Nephron progenitor cell (in vitro differentiated cells): Measurements from ENCODE around the gene KCNJ18.
"Not testable (repeated sequence)": the region's sequence is repeated elsewhere in the genome, so short reads cannot be mapped to it uniquely, and the experiment has no call there.

Experiments used
- DNase-seq: peaks from one replicate; pipeline ENCODE4 v3.0.0; 2021
- H3K27ac Mint-ChIP-seq: 2 replicates; pipeline ENCODE4 v1.8.0; 2021; ENCODE audit warnings: mild to moderate bottlenecking, moderate library complexity, mixed read lengths
- H3K27me3 Mint-ChIP-seq: 2 replicates; pipeline ENCODE4 v1.8.0; 2021; ENCODE audit warnings: mild to moderate bottlenecking, low read depth, mixed read lengths; ENCODE audit not compliant: poor library complexity
- H3K36me3 Mint-ChIP-seq: 2 replicates; pipeline ENCODE4 v1.8.0; 2021; ENCODE audit warnings: low read depth, mixed read lengths
- H3K4me1 Mint-ChIP-seq: 2 replicates; pipeline ENCODE4 v1.8.0; 2021; ENCODE audit warnings: mixed read lengths
- H3K4me3 Mint-ChIP-seq: 2 replicates; pipeline ENCODE4 v1.8.0; 2021; ENCODE audit warnings: mild to moderate bottlenecking, moderate library complexity, mixed read lengths
- H3K9me3 Mint-ChIP-seq: 2 replicates; pipeline ENCODE4 v1.8.0; 2021; ENCODE audit warnings: mild to moderate bottlenecking, moderate library complexity, mixed read lengths
- TF ChIP-seq, protein P1 (sequence below): fragments of 200-600 bp; sonication (generic); IDR thresholded peaks from 2 replicates; pipeline ENCODE4 v1.5.0; 2021; ENCODE audit warnings: antibody characterized with exemption

Gene KCNJ18

DNA sequence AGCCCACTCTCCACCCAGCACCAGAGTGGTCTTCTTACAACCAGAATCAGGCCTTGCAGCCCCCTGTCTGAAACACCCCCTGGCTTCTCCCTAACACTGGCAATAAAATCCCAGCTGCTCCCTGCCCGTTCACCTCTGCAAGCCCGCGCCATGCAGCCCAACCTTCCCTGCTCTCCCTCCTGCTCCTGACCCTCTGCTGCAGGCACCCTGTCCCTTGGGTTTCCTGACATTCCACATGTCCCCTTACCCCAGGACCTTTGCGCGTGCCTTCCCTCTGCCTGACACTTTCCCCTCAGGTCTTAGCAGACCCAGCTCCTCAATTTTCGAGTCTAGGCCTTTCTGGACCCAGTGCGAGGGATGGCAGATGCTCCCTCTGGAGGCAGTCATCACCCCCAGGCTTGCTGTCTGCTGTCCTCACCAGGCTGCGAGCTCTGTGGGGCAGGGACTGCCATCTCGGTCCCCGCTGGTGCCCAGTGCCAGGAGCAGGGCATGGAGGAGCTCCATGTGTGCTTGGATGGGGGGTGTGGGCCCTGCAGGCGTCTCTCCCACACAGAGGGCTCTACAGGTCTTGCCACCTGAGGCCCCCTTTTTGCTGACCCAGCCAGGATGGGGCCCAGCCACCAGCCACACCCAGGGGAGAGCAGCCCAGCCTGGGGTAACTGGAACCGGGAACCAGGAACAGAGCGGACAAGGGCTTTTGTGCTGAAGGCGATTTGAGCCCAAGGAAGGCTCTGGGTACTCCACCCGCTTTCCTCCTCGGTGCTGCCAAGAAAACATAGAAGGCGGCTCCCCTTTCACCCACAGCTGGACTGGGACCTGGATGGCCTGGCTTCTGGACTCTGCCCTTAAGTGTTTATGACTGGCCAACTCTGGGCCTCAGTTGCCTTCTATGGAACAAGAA lies 15.6 kb downstream of the KCNJ18 start:
- H3K27ac Mint-ChIP-seq, H3K36me3 Mint-ChIP-seq, H3K27me3 Mint-ChIP-seq: not testable (repeated sequence)

GRCh38 chr17:21708612-21709535 lies 16.6 kb downstream of the KCNJ18 start:
- H3K27ac Mint-ChIP-seq, H3K4me3 Mint-ChIP-seq, H3K4me1 Mint-ChIP-seq, H3K27me3 Mint-ChIP-seq, DNase-seq, H3K36me3 Mint-ChIP-seq: not testable (repeated sequence)
- H3K9me3 Mint-ChIP-seq, result peaks cover 65% of the 10 kb centered on the region

More for the DNA sequence above, 15.6 kb downstream of the KCNJ18 start:
- not testable (repeated sequence) for DNase-seq, H3K4me1 Mint-ChIP-seq, H3K4me3 Mint-ChIP-seq
- peaks cover 59% of the 10 kb centered on the region for H3K9me3 Mint-ChIP-seq

DNA sequence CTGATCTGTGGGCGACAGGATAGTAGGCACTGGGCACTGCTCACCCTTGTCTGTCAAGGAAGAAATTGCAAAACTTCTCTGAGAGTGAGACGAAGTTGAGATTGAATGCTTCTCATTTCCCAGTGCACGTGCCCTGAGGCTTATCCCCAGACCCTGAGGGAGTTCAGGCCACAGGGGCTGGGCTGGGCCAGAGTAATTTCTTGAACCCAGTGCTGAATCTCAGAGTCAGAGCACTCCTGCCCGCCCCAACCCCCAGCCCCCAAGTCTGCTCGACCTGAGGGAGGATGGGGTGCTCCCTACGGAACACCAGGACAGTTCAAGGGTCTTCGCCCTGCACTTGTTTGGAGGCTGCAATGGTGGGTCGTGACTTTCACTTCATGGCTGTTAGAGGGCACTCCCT lies 17.7 kb downstream of the KCNJ18 start:
- H3K27me3 Mint-ChIP-seq, H3K36me3 Mint-ChIP-seq, H3K4me3 Mint-ChIP-seq, H3K4me1 Mint-ChIP-seq, DNase-seq, H3K27ac Mint-ChIP-seq: not testable (repeated sequence)
- peaks cover 63% of the 10 kb centered on the region for H3K9me3 Mint-ChIP-seq

GRCh38 chr17:21710486-21710885 lies 18.2 kb downstream of the KCNJ18 start:
- H3K9me3 Mint-ChIP-seq, result peaks cover 62% of the 10 kb centered on the region
- H3K27me3 Mint-ChIP-seq, H3K36me3 Mint-ChIP-seq, H3K27ac Mint-ChIP-seq, DNase-seq, H3K4me1 Mint-ChIP-seq, H3K4me3 Mint-ChIP-seq: not testable (repeated sequence)

DNA sequence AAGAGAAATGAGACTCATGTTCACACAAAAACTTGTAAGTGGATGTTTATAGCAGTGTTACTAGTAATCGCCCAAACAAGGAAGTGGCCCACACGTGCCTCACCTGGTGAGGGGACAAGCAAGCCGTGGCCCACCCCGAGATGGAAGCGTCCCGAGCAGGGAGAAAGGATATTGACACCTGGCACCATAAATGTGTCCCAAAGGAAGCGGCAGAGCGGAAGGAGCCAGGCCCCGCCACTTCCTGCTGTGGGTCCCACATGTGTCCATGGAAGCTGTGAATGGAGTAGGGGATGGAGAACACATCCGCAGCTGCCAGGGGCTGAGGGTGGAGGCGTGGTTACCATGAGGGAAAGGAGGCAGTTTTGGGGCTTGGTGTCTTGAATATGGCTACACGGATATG lies 18.9 kb downstream of the KCNJ18 start:
- Mint-ChIP-seq H3K9me3 (peaks cover 60% of the 10 kb centered on the region), H3K27ac (no peak overlapping the region), H3K36me3 (no peaks in the 10 kb centered on the region), H3K4me3 (no peak overlapping the region), H3K4me1 (no peaks in the 10 kb centered on the region), H3K27me3 (no peaks in the 10 kb centered on the region)
- DNase-seq, result no peak
- TF ChIP-seq, protein P1, sequence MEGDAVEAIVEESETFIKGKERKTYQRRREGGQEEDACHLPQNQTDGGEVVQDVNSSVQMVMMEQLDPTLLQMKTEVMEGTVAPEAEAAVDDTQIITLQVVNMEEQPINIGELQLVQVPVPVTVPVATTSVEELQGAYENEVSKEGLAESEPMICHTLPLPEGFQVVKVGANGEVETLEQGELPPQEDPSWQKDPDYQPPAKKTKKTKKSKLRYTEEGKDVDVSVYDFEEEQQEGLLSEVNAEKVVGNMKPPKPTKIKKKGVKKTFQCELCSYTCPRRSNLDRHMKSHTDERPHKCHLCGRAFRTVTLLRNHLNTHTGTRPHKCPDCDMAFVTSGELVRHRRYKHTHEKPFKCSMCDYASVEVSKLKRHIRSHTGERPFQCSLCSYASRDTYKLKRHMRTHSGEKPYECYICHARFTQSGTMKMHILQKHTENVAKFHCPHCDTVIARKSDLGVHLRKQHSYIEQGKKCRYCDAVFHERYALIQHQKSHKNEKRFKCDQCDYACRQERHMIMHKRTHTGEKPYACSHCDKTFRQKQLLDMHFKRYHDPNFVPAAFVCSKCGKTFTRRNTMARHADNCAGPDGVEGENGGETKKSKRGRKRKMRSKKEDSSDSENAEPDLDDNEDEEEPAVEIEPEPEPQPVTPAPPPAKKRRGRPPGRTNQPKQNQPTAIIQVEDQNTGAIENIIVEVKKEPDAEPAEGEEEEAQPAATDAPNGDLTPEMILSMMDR, result no peak

- not testable (repeated sequence) for H3K36me3 Mint-ChIP-seq
Observed at GRCh38 chr17:21713020-21713419, 20.7 kb downstream of the KCNJ18 start.

DNA sequence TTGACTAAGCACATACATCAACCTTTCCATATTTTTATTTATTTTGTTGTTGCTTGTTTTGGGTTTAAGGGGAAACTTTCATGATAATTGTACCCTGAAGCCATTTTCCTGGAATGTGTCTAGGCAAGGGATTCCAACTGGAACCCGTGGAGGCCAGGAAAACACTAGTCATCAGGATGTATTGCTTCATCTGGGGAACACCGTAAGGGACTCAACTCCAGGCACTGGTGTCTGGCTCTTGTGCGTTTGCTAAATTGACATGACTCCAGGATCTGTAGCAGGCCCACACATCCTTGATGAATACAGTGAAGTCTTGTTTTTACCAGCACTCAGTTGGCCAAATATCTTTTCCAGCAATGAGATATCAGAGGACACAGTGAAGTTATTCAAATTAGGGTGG lies 21.3 kb downstream of the KCNJ18 start:
- H3K27me3 Mint-ChIP-seq, H3K4me1 Mint-ChIP-seq, H3K4me3 Mint-ChIP-seq, H3K27ac Mint-ChIP-seq, DNase-seq, H3K36me3 Mint-ChIP-seq: not testable (repeated sequence)
- peaks cover 62% of the 10 kb centered on the region for H3K9me3 Mint-ChIP-seq

More at GRCh38 chr17:21713020-21713419, 20.7 kb downstream of the KCNJ18 start:
- not testable (repeated sequence) for H3K4me1 Mint-ChIP-seq, H3K27me3 Mint-ChIP-seq, H3K4me3 Mint-ChIP-seq, H3K27ac Mint-ChIP-seq, DNase-seq
- H3K9me3 Mint-ChIP-seq, result peaks cover 66% of the 10 kb centered on the region

GRCh38 chr17:21714676-21715075 lies 22.4 kb downstream of the KCNJ18 start:
- not testable (repeated sequence) for H3K4me1 Mint-ChIP-seq, H3K4me3 Mint-ChIP-seq, DNase-seq, H3K27ac Mint-ChIP-seq, H3K27me3 Mint-ChIP-seq, H3K36me3 Mint-ChIP-seq
- peaks cover 66% of the 10 kb centered on the region for H3K9me3 Mint-ChIP-seq

GRCh38 chr17:21715877-21716276 lies 23.6 kb downstream of the KCNJ18 start:
- H3K9me3 Mint-ChIP-seq, result peaks cover 72% of the 10 kb centered on the region
- not testable (repeated sequence) for H3K4me1 Mint-ChIP-seq, H3K4me3 Mint-ChIP-seq, H3K27me3 Mint-ChIP-seq, H3K36me3 Mint-ChIP-seq, DNase-seq, H3K27ac Mint-ChIP-seq

- not testable (repeated sequence) for H3K4me3 Mint-ChIP-seq, DNase-seq, H3K4me1 Mint-ChIP-seq, H3K27me3 Mint-ChIP-seq, H3K27ac Mint-ChIP-seq, H3K36me3 Mint-ChIP-seq
- H3K9me3 Mint-ChIP-seq, result peaks cover 80% of the 10 kb centered on the region
Observed at GRCh38 chr17:21718971-21719370, 26.6 kb downstream of the KCNJ18 start.

DNA sequence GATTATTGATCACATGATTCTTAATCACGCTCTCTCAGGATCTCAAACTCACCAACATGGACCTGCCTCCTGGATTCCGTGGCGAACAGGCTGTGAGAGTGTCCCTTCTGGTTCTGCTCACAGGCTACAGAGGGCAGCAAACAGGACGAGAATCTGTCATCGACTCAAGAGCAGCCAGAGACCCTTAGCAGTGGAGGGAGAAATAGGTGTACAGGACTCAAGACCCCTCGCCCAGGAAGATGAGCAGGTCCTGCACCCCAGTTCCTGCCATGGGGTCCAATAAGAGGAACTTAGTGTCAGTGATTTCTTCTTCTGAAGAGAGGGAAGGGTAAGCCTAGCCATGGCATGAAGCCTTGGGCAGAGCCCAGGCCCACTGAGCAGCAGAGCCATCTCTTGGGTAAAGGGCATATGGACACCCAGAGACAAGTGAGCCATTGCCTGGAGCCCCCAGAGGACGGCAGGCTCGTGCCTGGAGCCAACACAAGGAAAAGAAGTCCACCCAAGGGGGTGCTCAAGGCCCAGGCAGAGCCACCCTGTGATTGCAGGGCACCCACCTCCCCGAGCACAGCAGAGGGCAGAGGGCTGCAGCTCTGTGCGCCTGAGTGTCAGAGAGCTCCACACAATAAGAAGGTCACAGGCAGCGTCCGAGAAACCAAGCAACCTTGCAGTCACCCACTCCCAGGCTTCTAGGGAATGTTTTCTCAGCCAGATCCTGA lies 27.3 kb downstream of the KCNJ18 start:
- H3K4me1 Mint-ChIP-seq, result not testable (repeated sequence)

GRCh38 chr17:21720566-21720965 lies 28.2 kb downstream of the KCNJ18 start:
- not testable (repeated sequence) for H3K36me3 Mint-ChIP-seq, DNase-seq, H3K27me3 Mint-ChIP-seq, H3K4me1 Mint-ChIP-seq, H3K4me3 Mint-ChIP-seq, H3K27ac Mint-ChIP-seq
- H3K9me3 Mint-ChIP-seq, result peaks cover 70% of the 10 kb centered on the region

More for the DNA sequence above, 27.3 kb downstream of the KCNJ18 start:
- not testable (repeated sequence) for H3K27me3 Mint-ChIP-seq, H3K27ac Mint-ChIP-seq, DNase-seq, H3K4me3 Mint-ChIP-seq, H3K36me3 Mint-ChIP-seq
- H3K9me3 Mint-ChIP-seq, result peaks cover 78% of the 10 kb centered on the region

DNA sequence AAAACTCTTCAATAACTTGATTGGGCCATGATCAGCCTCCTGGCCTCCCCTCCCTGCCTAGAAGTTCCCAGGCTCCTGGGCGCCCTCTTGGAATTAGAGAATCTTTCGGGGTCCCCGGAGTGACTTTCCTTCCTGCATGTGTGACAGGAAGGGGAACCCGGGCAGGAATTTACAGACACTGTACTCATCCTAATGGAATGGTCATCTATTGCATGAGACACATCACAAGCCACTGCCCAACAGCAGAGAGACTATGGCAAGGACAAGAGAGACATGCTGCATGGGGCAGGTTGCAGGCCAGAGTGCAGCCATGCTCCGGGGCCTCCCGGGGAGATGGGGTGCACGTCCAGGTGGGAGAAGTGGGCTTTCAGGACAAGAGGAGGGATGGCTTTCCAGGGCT lies 29.9 kb downstream of the KCNJ18 start:
- not testable (repeated sequence) for H3K27me3 Mint-ChIP-seq, H3K36me3 Mint-ChIP-seq, H3K4me1 Mint-ChIP-seq, H3K4me3 Mint-ChIP-seq, DNase-seq, H3K27ac Mint-ChIP-seq
- peaks cover 75% of the 10 kb centered on the region for H3K9me3 Mint-ChIP-seq
